Adipocyte (in vitro differentiated cells): Measurements from ENCODE around the gene RRP7A.
"Not testable (repeated sequence)": the region's sequence is repeated elsewhere in the genome, so short reads cannot be mapped to it uniquely, and the experiment has no call there.

Experiments used
- DNase-seq: peaks from one replicate; pipeline ENCODE4 v3.0.0-alpha.2; 2015; ENCODE audit warnings: low read depth
- H3K27me3 ChIP-seq: replicated peaks from 2 replicates; pipeline ENCODE4 v1.7.0; 2013; ENCODE audit warnings: mild to moderate bottlenecking, low read length, moderate library complexity; ENCODE audit not compliant: control insufficient read depth, insufficient read depth
- H3K36me3 ChIP-seq: 2 replicates; pipeline ENCODE4 v1.7.0; 2013; ENCODE audit warnings: low read length, mild to moderate bottlenecking, moderate library complexity; ENCODE audit not compliant: control insufficient read depth, insufficient read depth, severe bottlenecking
- H3K4me1 ChIP-seq: 2 replicates; pipeline ENCODE4 v1.7.0; 2013; ENCODE audit warnings: mild to moderate bottlenecking, low read length, moderate library complexity; ENCODE audit not compliant: control insufficient read depth, insufficient read depth
- H3K4me3 ChIP-seq: 2 replicates; pipeline ENCODE4 v1.7.0; 2013; ENCODE audit warnings: mild to moderate bottlenecking, low read length, moderate library complexity
- H3K9ac ChIP-seq: 2 replicates; pipeline ENCODE4 v1.7.0; 2013; ENCODE audit warnings: mild to moderate bottlenecking, low read length, moderate library complexity
- H3K9me3 ChIP-seq: 2 replicates; pipeline ENCODE4 v1.7.0; 2013; ENCODE audit warnings: mild to moderate bottlenecking, low read length, moderate library complexity; ENCODE audit not compliant: control insufficient read depth

The RRP7A gene

DNA sequence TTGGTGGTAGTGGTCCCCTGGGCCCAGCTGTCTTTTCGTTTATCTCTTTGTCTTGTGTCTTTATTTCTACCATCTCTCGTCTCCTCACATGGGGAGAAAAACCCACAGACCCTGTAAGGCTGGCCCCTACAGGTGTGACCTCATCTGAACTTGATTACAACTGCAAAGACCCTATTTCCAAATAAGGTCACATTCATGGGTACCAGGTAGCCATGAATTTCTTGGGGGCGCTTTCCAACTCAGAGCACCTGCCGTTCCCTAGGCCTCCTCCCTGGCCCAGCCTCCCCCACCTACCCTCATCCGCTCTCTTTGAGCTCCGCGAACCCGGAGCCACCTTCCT is 14.0 kb upstream of the RRP7A start:
- DNase-seq: no peak
- Histone ChIP-seq H3K4me1 (no peaks in the 10 kb centered on the region), H3K9ac (no peak overlapping the region), H3K36me3 (no peaks in the 10 kb centered on the region), H3K4me3 (no peak overlapping the region), H3K27me3 (peaks cover 13% of the 10 kb centered on the region), H3K9me3 (no peaks in the 10 kb centered on the region)

DNA sequence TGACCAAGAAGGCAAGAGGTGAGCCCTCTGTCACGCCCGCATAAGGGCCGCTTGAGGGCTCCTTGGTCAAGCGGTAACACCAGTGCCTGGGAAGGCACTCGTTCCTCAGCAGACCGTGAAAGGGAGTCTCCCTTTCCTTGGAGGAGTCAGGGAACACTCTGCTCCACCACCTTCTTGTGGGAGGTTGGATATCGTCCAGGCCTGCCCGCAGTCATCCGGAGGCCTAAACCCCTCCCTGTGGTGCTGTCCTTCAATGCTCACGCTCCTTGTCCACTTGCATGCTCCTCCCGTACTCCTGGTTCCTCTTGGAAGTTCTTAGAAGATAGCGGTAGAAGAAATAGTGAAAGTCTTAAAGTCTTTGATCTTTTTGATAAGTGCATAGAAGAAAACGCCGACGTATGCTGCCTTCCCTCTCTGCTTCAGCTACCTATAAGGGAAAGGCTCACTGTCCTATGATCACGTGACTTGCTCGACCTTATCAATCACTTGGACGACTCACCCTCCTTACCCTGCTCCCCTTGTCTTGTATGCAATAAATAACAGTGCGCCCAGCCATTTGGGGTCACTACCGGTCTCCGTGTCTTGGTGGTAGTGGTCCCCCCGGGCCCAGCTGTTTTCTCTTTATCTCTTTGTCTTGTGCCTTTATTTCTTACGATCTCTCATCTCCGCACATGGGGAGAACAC is 11.9 kb upstream of the RRP7A start:
- not testable (repeated sequence) for DNase-seq, H3K36me3 ChIP-seq, H3K9ac ChIP-seq, H3K4me1 ChIP-seq, H3K9me3 ChIP-seq, H3K4me3 ChIP-seq
- H3K27me3 ChIP-seq: peaks cover 13% of the 10 kb centered on the region

DNA sequence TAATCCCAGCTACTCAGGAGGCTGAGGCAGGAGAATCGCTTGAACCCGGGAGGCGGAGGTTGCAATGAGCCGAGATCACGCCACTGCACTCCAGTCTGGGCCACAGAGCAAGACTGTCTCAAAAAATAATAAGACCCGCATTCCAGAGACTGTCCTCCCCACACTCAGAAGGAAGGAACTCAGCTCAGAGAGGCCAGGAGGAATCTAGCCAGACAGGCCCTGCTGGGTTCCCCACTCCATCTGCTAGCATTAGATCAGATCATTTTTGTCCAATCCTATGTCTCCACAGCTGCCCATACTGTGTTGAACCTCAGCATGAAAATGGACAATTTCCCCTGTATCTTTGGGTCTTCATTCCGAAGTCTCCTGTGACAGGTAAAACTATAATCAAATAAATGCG is 9.8 kb upstream of the RRP7A start:
- not testable (repeated sequence) for H3K9ac ChIP-seq, H3K36me3 ChIP-seq, H3K4me1 ChIP-seq, H3K9me3 ChIP-seq, H3K4me3 ChIP-seq, DNase-seq
- peaks cover 13% of the 10 kb centered on the region for H3K27me3 ChIP-seq

DNA sequence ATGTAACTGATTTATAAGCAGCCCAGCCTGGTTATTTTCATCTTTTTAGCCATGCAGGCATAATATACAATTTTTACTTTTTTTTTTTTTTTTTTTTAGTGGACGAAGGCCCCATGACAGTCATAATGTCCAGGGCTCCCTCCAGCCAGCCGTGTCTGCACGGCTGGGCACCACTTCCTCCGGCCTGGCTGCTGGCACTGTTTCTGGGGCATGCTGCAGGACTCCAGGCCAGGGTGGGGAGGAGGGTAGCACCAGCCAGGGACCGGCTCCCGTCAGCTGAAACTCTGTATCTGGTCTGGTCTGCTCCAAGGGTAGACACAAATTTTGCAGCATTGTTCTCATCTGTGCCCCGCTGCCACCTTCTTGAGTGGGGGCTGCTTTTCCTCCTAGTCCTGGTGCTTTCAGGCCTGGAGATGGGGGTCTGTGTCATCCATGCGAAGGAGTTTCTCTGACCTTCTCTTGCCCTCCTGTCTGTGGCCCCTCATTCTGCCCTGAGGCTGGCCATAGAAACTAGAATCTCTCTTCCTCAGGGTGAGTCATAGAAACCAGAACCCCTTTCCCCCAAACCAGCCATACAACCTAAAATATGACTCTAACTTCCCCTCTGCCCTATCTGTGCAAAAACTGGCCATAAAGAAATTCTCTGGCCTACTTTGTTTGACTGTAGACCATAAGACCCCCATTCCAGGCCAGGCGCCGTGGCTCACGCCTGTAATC is 9.2 kb upstream of the RRP7A start:
- no peaks in the 10 kb centered on the region for H3K36me3 ChIP-seq
- H3K4me3 ChIP-seq: no peak overlapping the region
- no peak overlapping the region for H3K9ac ChIP-seq
- no peaks in the 10 kb centered on the region for H3K4me1 ChIP-seq
- no peak for DNase-seq
- no peaks in the 10 kb centered on the region for H3K9me3 ChIP-seq
- peaks cover 13% of the 10 kb centered on the region for H3K27me3 ChIP-seq

DNA sequence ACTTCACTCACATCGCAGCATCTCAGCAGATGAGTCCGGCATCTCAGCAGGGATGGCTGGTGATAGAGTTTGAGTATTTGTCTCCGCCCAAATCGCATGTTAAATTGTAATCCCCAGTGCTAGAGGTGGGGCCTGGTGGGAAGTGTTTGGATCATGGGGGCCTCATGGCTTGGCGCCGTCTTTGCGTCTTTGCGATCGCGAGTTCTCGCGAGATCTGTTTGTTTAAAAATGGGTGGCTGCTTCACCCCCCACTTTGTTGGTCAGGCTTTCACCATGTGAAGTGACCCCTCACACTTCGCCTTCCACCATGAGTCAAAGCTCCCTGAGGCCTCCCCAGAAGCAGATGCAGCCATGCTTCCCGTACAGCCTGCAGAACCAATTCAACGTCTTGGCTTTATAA is 3.0 kb upstream of the RRP7A start:
- Histone ChIP-seq H3K36me3 (no peaks in the 10 kb centered on the region), H3K27me3 (no peaks in the 10 kb centered on the region), H3K9ac (no peak overlapping the region), H3K4me3 (no peak overlapping the region), H3K9me3 (no peaks in the 10 kb centered on the region), H3K4me1 (peaks cover 3% of the 10 kb centered on the region)
- no peak for DNase-seq

DNA sequence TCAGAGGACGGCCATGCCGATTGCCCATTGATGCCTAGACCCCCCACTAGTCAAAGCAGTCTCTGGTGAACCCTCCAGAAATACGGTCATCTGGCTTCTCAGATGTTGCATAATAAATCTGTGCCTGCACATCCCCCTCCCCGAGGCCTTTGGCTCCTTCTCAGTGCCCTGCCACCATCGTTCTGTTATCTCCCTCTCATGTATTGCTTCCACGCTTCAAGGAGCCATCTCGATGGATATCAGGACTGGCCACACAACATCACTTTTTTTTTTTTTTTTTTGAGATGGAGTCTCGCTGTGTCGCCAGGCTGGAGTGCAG is 1.6 kb upstream of the RRP7A start:
- H3K4me1 ChIP-seq: peaks cover 3% of the 10 kb centered on the region
- DNase-seq: no peak
- no peaks in the 10 kb centered on the region for H3K27me3 ChIP-seq
- no peak overlapping the region for H3K4me3 ChIP-seq
- no peak overlapping the region for H3K9ac ChIP-seq
- H3K36me3 ChIP-seq: peaks cover 4% of the 10 kb centered on the region
- H3K9me3 ChIP-seq: no peaks in the 10 kb centered on the region

DNA sequence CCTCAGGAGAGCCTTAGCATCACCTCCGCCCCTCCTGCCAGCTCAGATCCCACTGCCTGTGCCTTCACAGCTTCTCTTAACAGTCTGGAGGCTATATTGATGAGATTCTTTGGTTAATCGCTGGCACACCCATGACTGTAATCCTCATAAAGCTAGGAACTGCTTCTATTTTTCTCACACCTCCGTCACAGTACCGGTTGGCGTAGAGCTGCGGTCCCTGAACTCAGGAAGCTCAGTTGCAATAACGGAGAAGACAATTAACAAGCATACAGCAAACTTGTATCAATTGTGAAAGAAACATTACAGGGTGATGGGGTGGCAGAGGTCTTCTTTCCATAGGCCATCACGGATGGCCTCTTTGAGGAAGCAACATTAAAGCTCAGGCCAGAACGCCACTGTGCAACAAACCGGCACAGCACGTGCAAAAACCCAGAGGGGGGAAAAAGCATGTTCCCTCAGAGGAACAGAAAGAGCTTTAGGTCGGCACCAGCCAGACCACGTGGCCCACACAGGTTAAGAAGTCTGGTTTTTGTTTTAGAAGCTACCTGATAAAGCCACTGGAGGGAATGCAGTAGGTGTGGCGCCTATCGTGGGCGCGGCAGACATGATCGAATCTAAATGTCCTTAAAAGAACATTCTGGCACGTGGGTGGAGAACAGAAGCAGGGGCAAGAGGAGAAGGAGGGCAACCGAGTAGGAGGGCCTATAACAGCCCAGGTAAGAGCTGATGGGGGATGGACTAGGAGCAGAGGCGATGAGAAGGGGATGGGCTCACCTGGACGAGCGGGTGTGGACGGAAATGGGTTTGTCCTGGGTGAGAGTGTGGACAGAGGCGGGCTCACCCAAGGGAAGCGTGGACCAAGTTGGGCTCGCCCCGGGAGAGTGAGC is 715 bp downstream of the RRP7A start:
- H3K4me3 ChIP-seq: peak overlapping the region; percentile 88
- H3K27me3 ChIP-seq: not testable (repeated sequence)

DNA sequence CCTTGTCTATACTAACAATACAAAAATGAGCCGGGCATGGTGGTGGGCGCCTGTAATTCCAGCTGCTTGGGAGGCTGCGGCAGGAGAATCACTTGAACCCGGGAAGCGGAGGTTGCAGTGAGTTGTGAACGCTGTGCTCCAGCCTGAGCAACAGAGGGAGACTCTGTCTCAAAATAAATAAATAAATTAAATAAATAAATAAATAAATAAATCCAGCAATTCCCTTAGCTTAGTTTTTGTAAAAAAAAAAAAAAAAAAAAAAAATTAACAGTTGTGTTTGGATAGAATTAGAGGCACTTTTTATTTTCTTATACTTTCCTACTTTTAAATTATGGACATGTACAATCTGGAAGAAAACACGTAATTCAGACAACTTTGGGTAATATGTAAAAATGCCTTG is 2.5 kb downstream of the RRP7A start:
- not testable (repeated sequence) for H3K9me3 ChIP-seq, H3K9ac ChIP-seq, H3K4me3 ChIP-seq, H3K4me1 ChIP-seq, DNase-seq, H3K27me3 ChIP-seq
- H3K36me3 ChIP-seq: peaks cover 11% of the 10 kb centered on the region

More for the DNA sequence above, 715 bp downstream of the RRP7A start:
- Histone ChIP-seq H3K9ac (peak overlapping the region; percentile 91), H3K36me3 (peaks cover 11% of the 10 kb centered on the region)
- H3K4me1 ChIP-seq, H3K9me3 ChIP-seq, DNase-seq: not testable (repeated sequence)

DNA sequence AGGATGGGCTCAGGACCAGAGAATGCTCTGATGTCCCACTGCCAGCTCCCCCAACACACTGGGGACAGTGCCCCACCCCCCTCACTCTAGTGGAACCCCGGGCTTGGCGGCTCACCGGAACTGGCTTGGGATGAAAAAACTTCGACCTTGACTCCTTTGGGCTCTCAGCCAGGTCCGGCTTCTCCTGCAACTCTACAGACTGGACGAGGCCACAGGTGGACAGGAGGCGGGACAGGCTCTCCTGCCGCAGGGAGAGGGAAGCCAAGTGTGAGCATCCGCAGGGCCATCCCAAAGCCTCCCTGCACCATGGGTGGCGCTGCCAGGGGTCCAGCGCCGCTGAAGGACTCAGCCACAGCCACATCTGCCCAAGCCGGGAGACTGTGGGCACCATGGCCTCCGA is 3.7 kb downstream of the RRP7A start:
- no peak for DNase-seq
- no peak overlapping the region for H3K4me3 ChIP-seq
- H3K4me1 ChIP-seq: peaks cover 3% of the 10 kb centered on the region
- H3K9ac ChIP-seq: no peak overlapping the region
- H3K9me3 ChIP-seq: no peaks in the 10 kb centered on the region
- H3K27me3 ChIP-seq: no peaks in the 10 kb centered on the region
- peaks cover 14% of the 10 kb centered on the region for H3K36me3 ChIP-seq

DNA sequence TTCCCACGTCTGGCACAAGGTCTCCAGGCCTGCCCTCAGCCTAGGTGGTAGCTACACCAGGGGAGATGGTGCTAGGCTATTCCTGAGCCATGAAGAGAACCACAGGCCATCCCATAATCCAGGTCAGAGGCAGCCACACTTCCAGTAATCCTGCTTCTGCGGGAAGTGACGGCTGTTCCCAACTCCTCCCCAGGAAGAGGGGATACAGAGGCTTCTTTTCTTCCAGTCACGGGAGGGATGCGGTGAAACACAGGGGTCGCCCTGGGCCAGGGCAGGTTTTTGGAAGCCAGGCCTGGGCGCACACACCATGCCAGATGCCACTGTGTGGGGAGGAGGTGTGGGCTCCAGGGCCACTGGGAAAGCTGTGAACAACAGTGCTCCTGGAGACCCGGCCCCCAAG is 4.3 kb downstream of the RRP7A start:
- not testable (repeated sequence) for H3K9me3 ChIP-seq, DNase-seq, H3K4me1 ChIP-seq, H3K4me3 ChIP-seq, H3K9ac ChIP-seq, H3K27me3 ChIP-seq
- H3K36me3 ChIP-seq: peaks cover 14% of the 10 kb centered on the region

DNA sequence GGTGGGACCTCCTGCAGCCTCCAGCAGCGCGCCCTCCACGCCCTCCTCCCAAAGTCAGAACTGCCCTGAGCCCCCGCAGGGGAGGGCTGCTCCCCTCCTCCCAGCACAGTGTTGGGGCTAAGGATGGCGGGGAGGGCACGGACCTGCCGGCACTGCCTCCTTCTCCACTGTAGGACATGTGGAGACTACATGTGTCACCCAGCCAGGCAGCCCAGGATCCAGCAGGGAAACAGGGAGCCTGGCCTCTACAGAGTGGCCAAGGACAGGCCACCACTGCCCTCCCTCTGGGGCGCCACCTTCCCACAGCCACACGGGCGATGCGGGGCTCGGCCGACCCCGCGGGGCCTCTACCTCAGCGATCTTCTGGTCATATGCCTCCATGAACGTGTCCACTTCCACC is 5.3 kb downstream of the RRP7A start:
- not testable (repeated sequence) for H3K4me1 ChIP-seq, H3K9ac ChIP-seq, H3K27me3 ChIP-seq, H3K4me3 ChIP-seq, DNase-seq, H3K9me3 ChIP-seq
- peaks cover 14% of the 10 kb centered on the region for H3K36me3 ChIP-seq
